Gastroesophageal sphincter (tissue), 4 donors: ENCODE results near the gene PIP4K2A. TPM values are rescaled to one million over a fixed set of nuclear protein-coding genes. Genes with fewer than 3 reads are reported as not detected.

Source experiments
- ATAC-seq: fragments of 150-250 bp; one replicate; pipeline ENCODE4 v1.9.1; 2016; ENCODE audit warnings: mild to moderate bottlenecking, moderate library complexity
- H3K27ac ChIP-seq, 4 donors: fragments of 200-600 bp; sonication (generic) in 3 of 4; 1 replicate in 3 of 4; 2 replicates in 1 of 4; pipeline ENCODE4 v1.5.1; 2016 to 2019
- H3K27me3 ChIP-seq: fragments of 200-600 bp; sonication (generic); one replicate; pipeline ENCODE4 v1.5.1; 2019
- H3K36me3 ChIP-seq, 2 donors: fragments of 200-600 bp; sonication (generic); one replicate each; pipeline ENCODE4 v1.5.1; 2019; ENCODE audit warnings: control low read depth in 1 of 2
- H3K4me1 ChIP-seq, 3 donors: fragments of 200-600 bp; sonication (generic); 1 replicate in 2 of 3; 2 replicates in 1 of 3; pipeline ENCODE4 v1.5.1; 2016 to 2019; ENCODE audit warnings: control low read depth in 2 of 3
- H3K4me3 ChIP-seq, 2 donors: fragments of 200-600 bp; sonication (generic); one replicate each; pipeline ENCODE4 v1.5.1; 2019; ENCODE audit warnings: mild to moderate bottlenecking in 1 of 2, moderate library complexity in 1 of 2
- H3K9me3 ChIP-seq, 3 donors: fragments of 200-600 bp; sonication (generic); one replicate each; pipeline ENCODE4 v1.5.1; 2017 to 2019; ENCODE audit warnings: control low read depth in 2 of 3
- CTCF ChIP-seq, 4 experiments: fragments of 200-600 bp in 2 of 4; fragments of 450-650 bp in 2 of 4; sonication (generic) in 1 of 4; IDR thresholded peaks; one replicate each; pipeline ENCODE4 v1.5.1; 2017 to 2019; ENCODE audit warnings: antibody characterized with exemption in 4 of 4, mild to moderate bottlenecking in 2 of 4, moderate library complexity in 2 of 4
- EP300 ChIP-seq: sonication (generic); formaldehyde crosslinking; IDR thresholded peaks from one replicate; pipeline ENCODE4 v1.6.1; 2017; ENCODE audit warnings: antibody characterized with exemption, mild to moderate bottlenecking
- POLR2A ChIP-seq, 2 donors: fragments of 450-650 bp; IDR thresholded peaks; one replicate each; pipeline ENCODE4 v1.6.1; 2017; ENCODE audit warnings: antibody characterized with exemption in 2 of 2, mild to moderate bottlenecking in 2 of 2, moderate library complexity in 1 of 2
- POLR2AphosphoS5 ChIP-seq: sonication (generic); formaldehyde crosslinking; IDR thresholded peaks from one replicate; pipeline ENCODE4 v1.6.1; 2017; ENCODE audit warnings: antibody characterized with exemption
- WGBS, 2 donors: methylation state at CpG; one replicate each; pipeline ENCODE4 v1.1.5; 2018; ENCODE audit warnings: low coverage in 1 of 2; 5-methylcytosine and 5-hydroxymethylcytosine counted together
- total RNA-seq, 4 donors: library from RNA; depleted of rRNA; stranded (reverse); fragments of >200 nt; gene quantifications; one replicate each; pipeline ENCODE4 v1.1.0, GENCODE V29; 2016

PIP4K2A gene
- total RNA-seq, 4 donors from 2014 or later, result 30.4 to 57.2 (median 51.3) TPM

- H3K27ac ChIP-seq, result no peak overlapping the region
- H3K4me3 ChIP-seq, result no peak overlapping the region
- ATAC-seq, result no peak
- H3K4me1 ChIP-seq, result peaks cover 0 to 4% (median 0%) of the 10 kb centered on the region in 3 donors
- H3K36me3 ChIP-seq, result peaks cover 0 to 25% of the 10 kb centered on the region in 2 donors
- TF ChIP-seq EP300 (no peak), POLR2AphosphoS5 (no peak), POLR2A (IDR thresholded peaks at IDR 0.05) (no peak), CTCF (IDR thresholded peaks at IDR 0.05) (no peak)
- no peaks in the 10 kb centered on the region for H3K9me3 ChIP-seq
- no peaks in the 10 kb centered on the region for H3K27me3 ChIP-seq
- 68 to 77% methylated on average over 4 to 6 of the region's 6 CpGs for WGBS, 2 donors
Measured at GRCh38 chr10:22609719-22610465, 104.5 kb downstream of the PIP4K2A start.

- TF ChIP-seq CTCF (IDR thresholded peaks at IDR 0.05) (no peak), POLR2A (IDR thresholded peaks at IDR 0.05) (no peak), EP300 (no peak), POLR2AphosphoS5 (no peak)
- no peak for ATAC-seq
- Histone ChIP-seq H3K27ac (no peak overlapping the region), H3K4me3 (no peak overlapping the region), H3K4me1 (peaks cover 0 to 10% (median 0%) of the 10 kb centered on the region in 3 donors), H3K9me3 (no peaks in the 10 kb centered on the region), H3K36me3 (peaks cover 0 to 25% of the 10 kb centered on the region in 2 donors), H3K27me3 (no peaks in the 10 kb centered on the region)
- WGBS, 2 donors, result 83 to 92% methylated on average over 2 of the region's 2 CpGs
Measured at GRCh38 chr10:22609251-22609650, 105.1 kb downstream of the PIP4K2A start.

- Histone ChIP-seq H3K9me3 (no peaks in the 10 kb centered on the region), H3K36me3 (peaks cover 0 to 25% of the 10 kb centered on the region in 2 donors), H3K4me1 (peaks cover 0 to 12% (median 0%) of the 10 kb centered on the region in 3 donors), H3K27ac (no peak overlapping the region), H3K4me3 (no peak overlapping the region), H3K27me3 (no peaks in the 10 kb centered on the region)
- WGBS, 2 donors, result 77 to 83% methylated on average over 1 to 3 of the region's 3 CpGs
- no peak for TF ChIP-seq POLR2A (IDR thresholded peaks at IDR 0.05)
- TF ChIP-seq CTCF (IDR thresholded peaks at IDR 0.05), result no peak
- TF ChIP-seq POLR2AphosphoS5, result no peak
- TF ChIP-seq EP300, result no peak
- no peak for ATAC-seq
Measured at GRCh38 chr10:22607261-22607660, 107.1 kb downstream of the PIP4K2A start.

GRCh38 chr10:22606164-22606614 lies 108.2 kb downstream of the PIP4K2A start:
- H3K27me3 ChIP-seq, result no peaks in the 10 kb centered on the region
- H3K27ac ChIP-seq, result peak overlapping the region in 1 of 4 donors; percentile 39
- peaks cover 0 to 12% (median 0%) of the 10 kb centered on the region in 3 donors for H3K4me1 ChIP-seq
- no peak overlapping the region for H3K4me3 ChIP-seq
- peaks cover 0 to 31% of the 10 kb centered on the region in 2 donors for H3K36me3 ChIP-seq
- TF ChIP-seq POLR2A (IDR thresholded peaks at IDR 0.05) (no peak), EP300 (no peak), POLR2AphosphoS5 (no peak), CTCF (IDR thresholded peaks at IDR 0.05) (no peak)
- ATAC-seq, result peak; percentile 65
- 80 to 83% methylated on average over 1 of the region's 6 CpGs for WGBS, 2 donors
- H3K9me3 ChIP-seq, result no peaks in the 10 kb centered on the region

- Histone ChIP-seq H3K36me3 (peaks cover 0 to 35% of the 10 kb centered on the region in 2 donors), H3K27me3 (no peaks in the 10 kb centered on the region), H3K4me1 (peaks cover 0 to 12% (median 0%) of the 10 kb centered on the region in 3 donors), H3K4me3 (no peak overlapping the region), H3K27ac (peak overlapping the region in 2 of 4 donors; percentile 39 to 45), H3K9me3 (no peaks in the 10 kb centered on the region)
- no peak for TF ChIP-seq CTCF (IDR thresholded peaks at IDR 0.05)
- TF ChIP-seq POLR2AphosphoS5, result peak; percentile 40
- peak; percentile 85 for ATAC-seq
- WGBS, 2 donors, result 36 to 57% methylated on average over 4 of the region's 4 CpGs
Measured at GRCh38 chr10:22605168-22605567, 109.2 kb downstream of the PIP4K2A start.
